Gastrocnemius medialis (tissue), 4 donors: ENCODE data around the gene CPXM1.

Experiments
- CTCF ChIP-seq, 5 experiments: fragments of 450-650 bp in 3 of 5; fragments of 200-600 bp in 2 of 5; sonication (generic) in 2 of 5; IDR thresholded peaks in 4 of 5; conservative IDR thresholded peaks in 1 of 5; 1 replicate in 4 of 5; 2 replicates in 1 of 5; pipeline ENCODE4 v1.5.1; 2016 to 2019; ENCODE audit warnings: antibody characterized with exemption in 5 of 5, mild to moderate bottlenecking in 3 of 5, moderate library complexity in 3 of 5
- POLR2A ChIP-seq, 2 donors: fragments of 450-650 bp; IDR thresholded peaks; one replicate each; pipeline ENCODE4 v1.6.1; 2017; ENCODE audit warnings: antibody characterized with exemption in 2 of 2, mild to moderate bottlenecking in 2 of 2, moderate library complexity in 2 of 2

- TF ChIP-seq CTCF (IDR thresholded peaks at IDR 0.05 in 4 of 5, conservative IDR thresholded peaks at IDR 0.05 in 1 of 5) (no peak), POLR2A (IDR thresholded peaks at IDR 0.05) (no peak)
Measured at GRCh38 chr20:2745060-2745910, 55.1 kb downstream of the CPXM1 start.
